CD4-positive, alpha-beta T cell treated with Interleukin-15 for 1 hour (primary cell): ENCODE data around the gene PSKH1.
"Not testable (repeated sequence)": the region's sequence is repeated elsewhere in the genome, so short reads cannot be mapped to it uniquely, and the experiment has no call there.

Experiments used
- DNase-seq: peaks from one replicate; pipeline ENCODE4 v3.0.0-alpha.2; 2020

The PSKH1 gene

DNA sequence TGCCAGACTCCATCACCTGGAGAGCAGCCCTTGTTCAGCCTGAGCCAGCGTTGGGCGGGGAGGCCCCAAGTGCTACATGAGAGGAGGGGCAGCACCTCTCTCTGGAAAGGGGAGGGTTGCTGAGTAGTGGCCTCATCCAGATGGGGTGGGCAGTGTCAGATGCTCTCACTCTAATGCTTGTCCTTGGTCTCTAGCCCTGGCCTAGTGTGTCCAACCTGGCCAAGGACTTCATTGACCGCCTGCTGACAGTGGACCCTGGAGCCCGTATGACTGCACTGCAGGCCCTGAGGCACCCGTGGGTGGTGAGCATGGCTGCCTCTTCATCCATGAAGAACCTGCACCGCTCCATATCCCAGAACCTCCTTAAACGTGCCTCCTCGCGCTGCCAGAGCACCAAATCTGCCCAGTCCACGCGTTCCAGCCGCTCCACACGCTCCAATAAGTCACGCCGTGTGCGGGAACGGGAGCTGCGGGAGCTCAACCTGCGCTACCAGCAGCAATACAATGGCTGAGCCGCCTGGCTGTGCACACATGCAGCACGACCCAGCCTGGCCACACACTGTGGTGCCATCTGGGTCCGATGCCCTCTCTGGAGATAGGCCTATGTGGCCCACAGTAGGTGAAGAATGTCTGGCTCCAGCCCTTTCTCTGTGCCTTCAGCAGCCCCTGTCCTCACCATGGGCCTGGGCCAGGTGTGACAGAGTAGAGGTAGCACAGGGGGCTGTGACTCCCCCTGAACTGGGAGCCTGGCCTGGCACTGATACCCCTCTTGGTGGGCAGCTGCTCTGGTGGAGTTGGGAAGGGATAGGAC is 34.3 kb downstream of the PSKH1 start:
- no peak for DNase-seq

DNA sequence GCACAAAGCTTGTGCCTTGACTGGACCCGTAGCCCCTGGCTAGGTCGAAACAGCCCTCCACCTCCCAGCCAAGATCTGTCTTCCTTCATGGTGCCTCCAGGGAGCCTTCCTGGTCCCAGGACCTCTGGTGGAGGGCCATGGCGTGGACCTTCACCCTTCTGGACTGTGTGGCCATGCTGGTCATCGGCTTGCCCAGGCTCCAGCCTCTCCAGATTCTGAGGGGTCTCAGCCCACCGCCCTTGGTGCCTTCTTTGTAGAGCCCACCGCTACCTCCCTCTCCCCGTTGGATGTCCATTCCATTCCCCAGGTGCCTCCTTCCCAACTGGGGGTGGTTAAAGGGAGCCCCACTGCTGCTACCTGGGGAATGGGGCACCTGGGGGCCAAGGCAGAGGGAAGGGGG is 35.1 kb downstream of the PSKH1 start:
- no peak for DNase-seq

DNA sequence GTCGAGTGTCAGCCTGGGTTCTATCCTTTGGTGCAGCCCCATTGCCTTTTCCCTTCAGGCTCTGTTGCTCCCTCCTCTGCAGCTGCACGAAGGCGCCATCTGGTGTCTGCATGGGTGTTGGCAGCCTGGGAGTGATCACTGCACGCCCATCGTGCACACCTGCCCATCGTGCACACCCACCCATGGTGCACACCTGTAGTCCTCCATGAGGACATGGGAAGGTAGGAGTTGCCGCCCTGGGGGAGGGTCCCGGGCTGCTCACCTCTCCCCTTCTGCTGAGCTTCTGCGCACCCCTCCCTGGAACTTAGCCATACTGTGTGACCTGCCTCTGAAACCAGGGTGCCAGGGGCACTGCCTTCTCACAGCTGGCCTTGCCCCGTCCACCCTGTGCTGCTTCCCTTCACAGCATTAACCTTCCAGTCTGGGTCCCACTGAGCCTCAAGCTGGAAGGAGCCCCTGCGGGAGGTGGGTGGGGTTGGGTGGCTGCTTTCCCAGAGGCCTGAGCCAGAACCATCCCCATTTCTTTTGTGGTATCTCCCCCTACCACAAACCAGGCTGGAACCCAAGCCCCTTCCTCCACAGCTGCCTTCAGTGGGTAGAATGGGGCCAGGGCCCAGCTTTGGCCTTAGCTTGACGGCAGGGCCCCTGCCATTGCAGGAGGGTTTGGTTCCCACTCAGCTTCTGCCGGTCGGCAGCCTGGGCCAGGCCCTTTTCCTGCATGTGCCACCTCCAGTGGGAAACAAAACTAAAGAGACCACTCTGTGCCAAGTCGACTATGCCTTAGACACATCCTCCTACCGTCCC is 35.7 kb downstream of the PSKH1 start:
- peak; percentile 73 for DNase-seq

DNA sequence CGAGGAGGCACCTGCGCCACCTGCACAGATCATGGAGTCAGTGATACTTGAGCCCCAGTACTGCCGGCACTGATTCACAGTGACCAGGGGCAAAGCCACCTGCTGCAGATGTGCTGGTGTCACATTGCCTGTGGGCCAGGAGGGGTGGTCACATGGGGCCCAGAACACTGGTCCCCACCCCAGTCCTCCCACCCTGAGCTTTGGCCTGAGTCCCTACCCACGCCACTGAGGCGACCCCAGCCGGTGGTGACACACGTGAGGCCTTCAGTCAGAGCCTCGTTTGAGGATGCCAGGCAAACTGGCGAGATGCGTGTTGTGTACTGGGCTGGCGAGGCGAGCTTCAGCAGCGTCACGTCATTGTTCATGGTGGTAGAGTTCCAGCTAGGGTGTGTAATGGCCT is 37.1 kb downstream of the PSKH1 start:
- DNase-seq, result no peak

DNA sequence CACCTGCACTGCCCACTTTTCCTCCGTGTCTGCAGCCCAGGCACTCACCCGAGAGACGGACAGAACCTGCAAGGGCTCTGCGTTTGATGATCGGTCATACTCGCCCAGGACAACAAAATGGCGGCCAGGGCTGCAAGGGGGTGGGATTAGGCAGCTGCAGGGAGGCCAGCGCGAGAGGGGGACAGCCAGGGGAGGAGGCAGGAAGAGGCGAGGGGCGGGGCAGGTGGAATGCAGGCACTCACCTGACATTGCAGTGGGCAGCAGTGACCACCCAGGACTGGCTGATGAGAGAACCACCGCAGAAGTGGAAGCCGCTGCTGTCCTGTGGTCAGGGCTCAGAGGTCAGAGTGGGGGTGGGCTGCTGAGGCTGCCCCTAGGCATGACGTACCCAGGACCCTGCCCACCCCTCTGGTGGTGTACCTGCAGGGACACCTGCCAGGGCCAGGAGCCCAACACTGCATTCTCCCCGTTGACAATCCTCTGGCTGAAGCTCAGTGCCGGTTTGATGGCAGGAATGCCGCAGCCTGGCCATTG is 37.7 kb downstream of the PSKH1 start:
- no peak for DNase-seq

DNA sequence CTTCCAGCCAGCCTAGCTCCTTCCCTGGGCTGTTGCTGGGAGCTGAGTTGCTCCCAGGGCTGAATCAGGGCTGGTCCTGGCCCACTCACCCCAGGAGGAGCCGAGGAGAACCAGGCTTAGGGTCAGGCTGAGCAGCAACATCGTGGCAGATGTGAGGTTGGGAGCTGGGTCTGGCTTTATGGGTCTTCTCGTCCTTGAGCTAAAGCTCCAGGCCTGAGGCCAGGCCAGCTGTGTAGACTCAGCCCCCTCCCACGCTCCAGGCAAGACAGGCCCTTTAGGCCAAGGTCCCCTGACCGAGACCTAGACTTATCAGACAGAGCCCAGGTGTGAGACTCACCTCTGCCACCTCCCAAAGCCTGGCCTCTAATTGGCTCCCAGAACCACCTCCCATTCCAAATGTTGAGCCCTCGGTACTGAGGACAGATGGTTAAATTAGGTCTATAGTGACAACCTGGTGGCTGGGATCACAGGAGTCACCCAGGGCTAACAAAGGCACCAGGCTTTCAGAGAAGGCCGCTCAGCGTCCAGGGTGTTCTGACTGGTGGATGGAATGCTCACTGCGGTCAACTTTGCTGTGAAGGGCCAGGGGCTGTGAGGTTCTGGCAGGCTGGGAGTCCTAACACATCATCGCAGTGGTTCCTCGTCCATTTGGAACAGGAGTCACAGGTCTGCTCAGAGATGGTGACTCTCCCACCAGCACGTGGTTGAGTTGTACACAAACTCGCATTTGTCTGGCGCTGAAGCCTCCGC is 38.8 kb downstream of the PSKH1 start, which contains the start of gene CTRL:
TSS of gene CTRL (minus strand) at position 151 of the 750 bp plus-strand sequence. CDS start at position 141, 10 bp downstream.
- no peak for DNase-seq

DNA sequence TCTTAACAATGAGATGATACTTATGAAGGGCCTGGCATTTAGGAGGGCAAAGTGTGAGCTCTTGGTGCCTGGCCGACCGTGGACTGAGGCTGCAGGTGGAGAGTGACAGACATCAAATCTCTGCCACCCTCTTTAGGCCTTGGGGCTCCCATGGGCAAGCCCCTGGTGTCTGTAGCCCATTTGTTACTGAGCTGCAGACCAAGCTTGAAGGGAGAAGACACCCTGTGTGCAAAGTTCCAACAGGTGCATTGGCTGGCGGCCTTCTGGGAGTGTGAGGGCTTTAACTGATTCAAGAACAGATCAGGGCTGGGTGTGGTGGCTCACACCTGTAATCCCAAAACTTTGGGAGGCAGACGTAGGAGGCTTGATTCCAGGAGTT is 39.4 kb downstream of the PSKH1 start:
- DNase-seq, result no peak

DNA sequence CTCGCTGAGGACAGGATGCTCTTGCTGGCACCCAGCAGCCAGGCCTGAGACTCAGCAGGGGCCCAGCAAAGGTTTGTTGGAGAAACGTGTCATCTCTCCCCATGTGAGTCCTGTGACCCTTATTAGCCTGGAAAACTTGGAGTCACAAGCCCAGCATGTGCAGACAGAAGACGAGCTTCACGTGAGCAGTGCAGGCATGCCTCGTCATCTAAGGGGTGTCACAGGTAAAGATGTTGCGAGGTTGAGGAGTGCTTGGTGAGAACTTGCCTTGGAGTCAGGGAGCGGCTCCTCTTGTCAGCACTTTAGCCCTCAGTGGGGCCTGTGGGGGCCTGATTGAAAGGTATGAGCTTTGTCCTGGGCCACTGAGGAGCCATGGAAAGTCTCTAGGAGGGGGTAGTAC is 40.8 kb downstream of the PSKH1 start:
- DNase-seq, result no peak

DNA sequence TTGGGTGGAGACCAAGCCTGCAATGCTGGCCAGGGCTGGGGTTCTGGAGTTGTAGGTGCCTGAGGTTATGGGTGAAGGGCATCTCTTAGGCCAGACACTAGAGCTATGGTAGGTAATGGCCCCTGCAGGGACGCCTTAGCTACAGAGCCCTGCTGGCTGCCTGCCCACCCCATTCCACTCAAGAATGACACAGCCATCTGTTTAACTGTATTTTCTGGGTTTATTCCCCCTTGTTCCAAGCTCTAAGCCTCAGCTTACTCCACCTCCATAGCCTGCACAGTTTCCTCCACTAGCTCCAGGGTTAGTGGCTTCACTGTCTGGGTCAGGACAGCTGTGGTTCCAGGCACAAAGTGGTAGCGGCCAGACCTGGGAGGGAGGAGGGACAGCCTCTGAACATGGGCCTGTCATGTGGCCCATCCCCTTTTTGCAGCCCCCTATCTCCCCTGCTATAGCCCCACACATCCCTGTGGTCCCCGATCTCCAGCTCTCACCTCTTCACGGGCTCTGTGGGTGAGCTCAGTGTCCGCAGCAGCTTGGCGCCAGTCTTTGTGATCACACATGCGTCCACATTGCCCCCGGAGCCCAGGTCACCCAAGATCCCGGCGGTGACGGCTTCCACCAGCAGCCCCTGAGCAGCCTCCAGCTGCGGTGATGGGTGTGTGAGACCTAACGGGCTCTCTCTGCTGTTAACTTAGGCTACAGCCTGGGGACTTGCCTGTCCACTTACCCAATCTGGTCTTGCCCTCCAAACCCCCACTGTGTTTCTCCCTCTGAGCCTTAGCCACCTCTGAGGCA is 41.4 kb downstream of the PSKH1 start:
- no peak for DNase-seq

DNA sequence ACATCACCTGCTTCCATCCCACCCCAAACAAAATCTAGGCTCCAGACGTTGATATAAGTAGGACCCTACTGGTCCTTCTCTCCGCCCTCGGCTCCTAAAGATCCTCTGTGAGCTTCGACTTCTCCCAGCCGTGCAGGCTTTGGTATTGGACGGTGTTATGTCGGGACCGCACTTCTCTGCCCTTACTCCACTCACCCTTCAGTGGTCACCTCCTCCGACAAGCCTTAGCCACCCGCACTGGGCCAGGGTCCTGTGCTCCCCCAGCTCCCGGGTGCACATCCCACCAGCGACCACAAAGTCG is 42.0 kb downstream of the PSKH1 start:
- no peak for DNase-seq

DNA sequence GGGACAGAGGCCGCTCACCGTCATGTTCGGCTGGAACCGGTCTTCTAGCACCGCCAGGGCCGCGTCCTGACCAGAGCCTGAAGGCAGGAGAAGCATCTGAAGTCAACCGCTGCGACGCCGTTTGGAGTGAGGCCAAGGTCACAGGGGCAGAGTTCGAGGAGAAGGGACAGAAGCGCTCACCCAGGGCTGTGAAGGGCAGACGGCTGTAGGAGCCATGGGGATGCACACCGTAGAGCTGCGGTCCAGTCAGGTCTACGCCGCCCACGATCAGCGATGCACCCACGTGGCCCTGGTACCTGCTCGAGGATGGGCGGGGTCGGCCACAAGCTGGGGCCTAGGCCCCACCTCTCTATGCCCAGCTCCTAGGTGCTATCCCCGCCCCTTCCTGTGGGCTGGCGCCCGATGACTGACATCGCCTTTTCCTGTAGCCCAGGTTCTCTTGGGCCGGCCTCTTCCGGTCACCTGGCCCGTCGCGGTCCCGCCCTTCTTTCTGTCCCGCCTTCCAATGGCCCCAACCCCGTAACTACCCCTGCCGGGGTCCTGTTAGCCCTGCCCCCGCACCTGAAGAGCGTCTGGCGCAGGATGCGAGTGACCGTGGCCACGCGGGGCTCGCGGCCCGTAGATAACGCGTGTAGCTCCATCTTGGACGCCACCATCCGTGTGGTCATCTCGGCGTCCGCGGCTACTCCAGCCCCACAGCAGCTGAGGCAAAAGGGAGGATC is 42.5 kb downstream of the PSKH1 start:
- DNase-seq, result peak; percentile 97

DNA sequence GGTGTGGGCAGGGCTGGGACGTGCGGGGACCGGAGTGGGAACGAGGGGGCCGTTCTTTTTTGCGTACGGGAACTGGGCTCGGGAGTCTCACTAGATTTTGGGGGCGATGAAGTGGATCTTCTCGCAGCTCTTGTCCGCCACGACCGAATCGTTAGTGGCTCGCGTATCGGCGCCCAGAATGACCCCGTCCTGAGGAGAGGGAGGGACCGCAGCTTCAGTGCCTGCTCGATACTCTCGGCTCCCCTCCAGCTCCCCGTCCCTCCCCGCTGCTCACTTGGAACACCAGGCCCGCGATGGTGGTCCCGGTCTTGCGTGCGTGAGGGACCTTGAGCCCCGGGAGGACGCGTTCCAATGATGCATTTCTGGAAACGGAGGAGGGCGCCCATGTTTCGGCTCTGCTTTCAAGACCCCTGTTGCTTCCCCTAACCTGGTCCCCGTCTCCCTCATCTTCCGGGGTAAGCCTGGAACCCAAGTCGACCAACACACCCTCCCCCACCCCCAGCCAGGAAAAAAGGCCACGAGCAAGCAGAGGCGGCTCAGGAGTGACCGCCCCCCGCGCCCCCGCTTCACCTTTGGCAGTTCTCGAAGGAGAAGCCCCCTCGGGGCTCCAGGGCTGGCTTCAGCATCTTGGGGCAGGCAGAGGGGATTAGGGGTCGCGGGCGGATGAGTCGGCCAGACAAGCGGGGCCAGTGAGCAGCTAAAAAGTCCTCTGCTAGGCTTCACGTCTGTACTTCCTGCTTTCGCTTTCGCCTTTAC is 43.2 kb downstream of the PSKH1 start, which contains the start of gene PSMB10:
TSS of gene PSMB10 (minus strand) at position 727 of the 756 bp plus-strand sequence. CDS start at position 626, 101 bp downstream.
- peak; percentile 24 for DNase-seq

DNA sequence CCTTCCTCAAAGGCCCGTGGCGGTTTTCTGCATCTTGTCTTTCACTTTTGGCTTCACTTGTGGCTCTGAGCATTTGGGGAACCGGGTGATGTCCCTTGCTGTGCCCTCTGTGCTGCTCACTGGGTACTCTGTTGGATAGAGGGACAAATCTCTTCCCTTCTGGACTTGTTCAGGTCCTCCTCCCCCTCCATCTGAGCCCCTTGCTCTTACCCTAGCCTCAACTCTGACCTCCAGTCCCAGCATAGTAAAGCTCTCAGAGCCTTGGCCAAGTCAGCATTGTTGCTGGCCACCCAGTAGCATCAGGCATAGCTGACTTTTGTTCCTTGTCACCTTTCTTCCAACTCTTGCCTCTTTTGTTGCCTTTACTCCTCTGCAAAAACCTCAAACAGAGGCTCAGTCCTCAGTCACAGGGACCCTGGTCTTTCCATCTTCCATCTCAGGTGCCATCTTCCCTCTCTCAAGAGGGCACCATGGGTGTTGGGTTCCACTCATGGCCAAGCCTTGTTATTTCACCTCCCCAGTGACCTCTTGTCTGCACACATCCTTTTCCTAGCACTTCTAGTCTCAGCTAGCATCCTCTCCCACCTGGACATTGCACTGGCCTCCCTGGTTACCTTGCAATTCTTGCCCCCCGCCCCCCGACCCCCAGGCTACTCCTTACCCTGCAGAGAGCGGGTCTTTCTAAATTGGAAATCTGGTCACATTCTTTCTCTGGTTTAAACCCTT is 44.0 kb downstream of the PSKH1 start:
- DNase-seq, result peak; percentile 82

DNA sequence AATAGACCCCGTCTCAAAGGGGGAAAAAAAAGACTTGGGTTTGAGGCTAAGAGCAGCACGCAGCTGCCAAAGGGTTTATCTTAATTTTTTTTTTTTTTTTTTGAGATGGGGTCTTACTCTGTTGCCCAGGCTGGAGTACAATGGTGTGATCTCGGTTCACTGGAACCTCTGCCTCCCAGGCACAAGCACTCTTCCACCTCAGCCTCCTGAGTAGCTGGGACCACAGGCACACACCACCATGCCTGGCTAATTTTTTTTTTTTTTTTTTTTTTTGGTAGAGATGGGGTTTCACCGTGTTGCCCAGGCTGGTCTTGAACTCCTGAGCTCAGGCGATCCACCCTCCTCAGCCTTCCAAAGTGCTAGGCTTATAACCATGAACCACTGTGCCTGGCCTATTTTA is 44.7 kb downstream of the PSKH1 start:
- DNase-seq, result not testable (repeated sequence)

DNA sequence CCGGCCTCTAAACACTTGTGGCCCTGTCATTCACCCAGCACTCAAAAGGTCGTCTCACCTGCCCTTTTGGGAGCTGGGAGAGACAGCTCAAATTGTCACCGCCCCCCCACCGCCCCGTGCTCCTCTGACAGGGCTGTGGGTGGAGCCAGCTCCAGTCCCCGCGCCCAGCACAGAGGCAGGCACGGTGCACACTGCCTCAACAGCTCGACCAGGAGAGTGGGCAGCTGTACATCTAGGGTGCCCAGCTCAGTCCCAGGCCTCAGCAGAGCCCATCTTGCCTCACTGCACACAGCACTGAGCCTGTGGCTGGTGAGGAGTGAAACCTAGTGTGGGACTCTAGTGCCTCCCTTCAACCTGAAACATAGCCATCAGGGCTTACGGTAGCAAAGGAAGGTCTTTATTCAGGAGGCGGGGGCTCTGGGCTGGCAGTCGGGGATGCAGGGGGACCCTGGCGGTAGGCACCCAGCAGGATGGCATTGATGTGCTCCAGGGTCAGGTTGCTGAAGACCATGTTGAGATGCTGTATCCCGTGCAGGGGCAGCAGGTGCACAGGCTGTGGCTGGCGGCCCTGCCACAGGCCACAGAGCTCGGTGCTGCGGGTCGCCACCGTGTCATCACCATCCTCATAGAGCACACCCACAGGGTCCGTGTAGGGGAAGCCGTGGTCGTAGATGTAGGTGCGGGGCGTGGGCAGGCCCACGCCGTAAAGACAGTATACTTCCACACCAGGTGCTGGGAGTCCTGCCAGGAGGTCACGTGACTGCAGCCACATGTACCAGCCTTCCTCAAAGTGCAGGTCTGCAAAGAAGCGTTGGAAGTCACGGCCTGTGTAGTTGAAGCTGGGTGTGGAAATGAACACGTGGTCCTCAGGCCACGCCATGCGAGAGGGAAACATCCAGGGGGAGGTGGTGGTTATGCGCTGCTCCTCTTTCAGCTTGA is 46.7 kb downstream of the PSKH1 start:
- DNase-seq, result peak; percentile 35

DNA sequence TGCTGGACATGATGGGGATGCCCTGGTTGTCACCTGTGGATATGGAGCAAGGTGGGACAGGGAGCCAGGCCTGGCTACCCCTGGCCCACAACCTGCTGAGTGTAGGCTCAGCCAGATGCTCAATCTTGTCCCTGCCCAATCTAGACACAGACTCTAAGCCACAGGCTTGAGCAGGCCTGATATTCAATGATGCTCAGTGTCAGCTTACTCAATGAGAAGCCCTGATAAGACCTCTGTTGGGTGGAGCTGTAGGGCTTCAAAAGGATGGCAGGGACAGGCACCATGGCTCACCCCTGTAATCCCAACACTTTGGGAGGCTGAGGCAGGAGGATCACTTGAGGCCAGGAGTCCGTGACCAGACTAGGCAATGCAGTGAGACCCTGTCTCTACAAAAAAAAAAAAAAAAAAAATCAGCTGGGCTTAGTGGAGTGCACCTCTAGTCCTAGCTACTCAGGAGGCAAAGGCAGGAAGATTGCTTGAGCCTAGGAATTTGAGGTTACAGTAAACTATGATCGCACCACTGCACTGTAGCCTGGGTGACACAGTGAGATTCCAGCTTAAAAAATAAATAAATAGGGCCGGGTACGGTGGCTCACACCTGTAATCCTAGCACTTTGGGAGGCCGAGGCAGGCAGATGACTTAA is 47.5 kb downstream of the PSKH1 start:
- DNase-seq, result no peak

DNA sequence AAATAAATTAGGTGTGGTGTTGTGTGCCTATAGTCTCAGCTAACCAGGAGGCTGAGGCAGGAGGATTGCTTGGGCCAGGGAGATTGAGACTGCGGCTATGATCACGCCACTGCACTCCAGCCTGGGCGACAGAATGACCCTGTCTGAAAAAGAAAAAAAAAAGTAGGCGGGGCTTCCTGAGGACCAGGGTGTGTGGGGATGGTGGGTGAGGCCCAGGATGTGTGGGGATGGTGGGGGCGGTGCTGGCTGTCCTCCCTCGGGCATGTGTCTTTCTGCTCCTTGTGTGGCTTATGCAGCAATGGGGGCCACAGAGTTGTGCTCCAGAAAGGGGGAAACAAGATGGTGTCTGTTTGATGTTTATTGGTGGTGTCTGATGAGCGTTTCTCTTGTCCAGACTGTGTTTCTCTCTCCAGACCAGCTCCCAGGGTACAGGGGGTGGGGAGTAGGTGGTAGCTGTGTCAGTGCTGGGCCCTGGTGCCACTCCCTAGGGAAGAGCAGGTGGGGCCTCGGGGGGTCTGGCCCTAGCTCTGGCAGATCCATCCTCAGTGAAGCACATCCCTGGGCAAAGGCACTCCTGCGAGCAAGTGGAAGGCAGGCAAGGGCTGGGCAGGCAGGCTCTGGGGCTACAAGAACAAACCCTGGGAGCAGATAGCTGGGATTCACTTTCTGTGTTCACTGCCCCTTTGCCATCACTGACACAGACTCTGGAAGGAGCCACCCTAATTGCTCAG is 48.6 kb downstream of the PSKH1 start:
- DNase-seq, result no peak

DNA sequence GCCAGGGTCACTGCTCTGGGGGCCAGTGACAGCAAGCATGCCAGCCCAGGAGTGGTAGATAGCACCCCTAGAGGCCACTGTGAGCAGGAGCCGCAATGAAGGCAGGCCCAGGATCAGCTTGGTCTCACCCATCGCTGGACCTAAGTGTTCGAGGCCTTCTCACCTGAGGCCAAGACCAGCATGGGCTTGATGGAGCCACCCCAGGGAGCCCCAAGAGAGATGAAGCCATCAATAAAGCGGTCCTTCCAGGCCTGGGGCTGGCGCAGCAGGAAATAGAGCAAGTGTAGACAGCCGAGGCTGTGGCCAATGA is 49.1 kb downstream of the PSKH1 start:
- peak; percentile 36 for DNase-seq
